AG04450 (cell line): ENCODE data around the gene PITPNB. TPM values are rescaled to one million over a fixed set of nuclear protein-coding genes. Genes with fewer than 3 reads are reported as not detected.

ENCODE experiments used
- CTCF ChIA-PET: fragments of 300-600, 350-600 bp; formaldehyde crosslinking; extraction: SDS; loops from one replicate; lab custom pipeline; 2022; ENCODE audit warnings: antibody characterized with exemption, inconsistent platforms; lab: Charles Lee
- POLR2A ChIA-PET: fragments of 350-600 bp; formaldehyde crosslinking; extraction: SDS; loops from one replicate; lab custom pipeline; 2021; ENCODE audit warnings: antibody characterized with exemption, inconsistent platforms; lab: Yijun Ruan, JAX
- DNase-seq: peaks from one replicate; pipeline ENCODE4 v3.0.0-alpha.2; 2011; ENCODE audit warnings: low read depth, low spot score
- H3K27ac ChIP-seq: one replicate; pipeline ENCODE4 v1.5.1; 2012; ENCODE audit warnings: low read depth, low read length, control low read depth
- H3K27me3 ChIP-seq: one replicate; pipeline ENCODE4 v1.6.0; 2012; ENCODE audit warnings: low read length; ENCODE audit not compliant: control insufficient read depth, insufficient read depth
- H3K4me3 ChIP-seq: 2 replicates; pipeline ENCODE4 v1.5.1; 2011; ENCODE audit warnings: mild to moderate bottlenecking, low read depth, low read length, control low read depth
- H3K9me3 ChIP-seq: 2 replicates; pipeline ENCODE4 v1.5.1; 2012; ENCODE audit warnings: low read length; ENCODE audit not compliant: control insufficient read depth, insufficient read depth
- polyA plus RNA-seq: library from polyadenylated mRNA; depleted of rRNA; stranded (reverse); fragments of >200 nt; gene quantifications from 2 replicates; pipeline ENCODE4 v1.2.3, GENCODE V29; 2011
- TF ChIP-seq, protein P1 (sequence below): IDR thresholded peaks from 2 replicates; pipeline ENCODE4 v1.5.1; 2011; ENCODE audit warnings: low read depth, low read length, control low read depth, inconsistent platforms

The PITPNB gene
- polyA plus RNA-seq, 1 experiment, result 119 TPM

DNA sequence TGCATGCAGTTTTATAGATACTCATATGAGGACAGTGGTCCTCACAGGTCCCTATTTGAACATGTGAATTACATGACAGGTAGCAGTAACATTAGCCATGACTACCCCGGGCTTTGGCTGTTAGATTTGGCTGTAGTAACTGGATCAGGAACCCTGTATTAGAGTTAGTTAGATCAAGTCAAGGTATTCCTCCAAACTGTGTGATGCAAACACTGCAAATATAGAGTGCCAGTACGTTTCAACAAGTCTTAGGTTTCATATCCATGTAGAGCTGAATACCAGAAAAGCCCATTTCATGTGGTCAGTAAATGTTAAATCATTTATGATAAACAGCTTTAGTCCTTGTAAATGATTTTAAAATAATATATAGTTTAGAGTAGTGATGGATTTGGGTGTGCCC, 29.5 kb upstream of the PITPNB start:
- ChIA-PET POLR2A (no interaction called here), CTCF (no interaction called here)
- TF ChIP-seq, protein P1, sequence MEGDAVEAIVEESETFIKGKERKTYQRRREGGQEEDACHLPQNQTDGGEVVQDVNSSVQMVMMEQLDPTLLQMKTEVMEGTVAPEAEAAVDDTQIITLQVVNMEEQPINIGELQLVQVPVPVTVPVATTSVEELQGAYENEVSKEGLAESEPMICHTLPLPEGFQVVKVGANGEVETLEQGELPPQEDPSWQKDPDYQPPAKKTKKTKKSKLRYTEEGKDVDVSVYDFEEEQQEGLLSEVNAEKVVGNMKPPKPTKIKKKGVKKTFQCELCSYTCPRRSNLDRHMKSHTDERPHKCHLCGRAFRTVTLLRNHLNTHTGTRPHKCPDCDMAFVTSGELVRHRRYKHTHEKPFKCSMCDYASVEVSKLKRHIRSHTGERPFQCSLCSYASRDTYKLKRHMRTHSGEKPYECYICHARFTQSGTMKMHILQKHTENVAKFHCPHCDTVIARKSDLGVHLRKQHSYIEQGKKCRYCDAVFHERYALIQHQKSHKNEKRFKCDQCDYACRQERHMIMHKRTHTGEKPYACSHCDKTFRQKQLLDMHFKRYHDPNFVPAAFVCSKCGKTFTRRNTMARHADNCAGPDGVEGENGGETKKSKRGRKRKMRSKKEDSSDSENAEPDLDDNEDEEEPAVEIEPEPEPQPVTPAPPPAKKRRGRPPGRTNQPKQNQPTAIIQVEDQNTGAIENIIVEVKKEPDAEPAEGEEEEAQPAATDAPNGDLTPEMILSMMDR, result no peak
- H3K9me3 ChIP-seq, result no peaks in the 10 kb centered on the region
- H3K27ac ChIP-seq, result no peak overlapping the region
- H3K4me3 ChIP-seq, result no peak overlapping the region
- no peaks in the 10 kb centered on the region for H3K27me3 ChIP-seq
- no peak for DNase-seq

GRCh38 chr22:27947448-27947847, 28.4 kb upstream of the PITPNB start:
- ChIA-PET POLR2A (interaction anchor here (0.6 kb wide), 1 partner anchor 945 kb away, joined by 4 read pairs; no protein-coding TSS in a partner anchor), CTCF (no interaction called here)
- Histone ChIP-seq H3K27ac (no peak overlapping the region), H3K4me3 (no peak overlapping the region), H3K9me3 (no peaks in the 10 kb centered on the region), H3K27me3 (no peaks in the 10 kb centered on the region)
- no peak for DNase-seq
- TF ChIP-seq, protein P1, result no peak

GRCh38 chr22:27941143-27941542, 22.1 kb upstream of the PITPNB start:
- CTCF ChIA-PET, result no interaction called here
- POLR2A ChIA-PET, result no interaction called here
- Histone ChIP-seq H3K27me3 (no peaks in the 10 kb centered on the region), H3K9me3 (no peaks in the 10 kb centered on the region), H3K27ac (no peak overlapping the region), H3K4me3 (no peak overlapping the region)
- no peak for DNase-seq
- TF ChIP-seq, protein P1, result no peak

GRCh38 chr22:27937453-27937852, 18.4 kb upstream of the PITPNB start:
- H3K9me3 ChIP-seq, result no peaks in the 10 kb centered on the region
- ChIA-PET CTCF (interaction anchor here (1.9 kb wide), 1 partner anchor 50 kb away, joined by 5 read pairs; no protein-coding TSS in a partner anchor), POLR2A (no interaction called here)
- no peaks in the 10 kb centered on the region for H3K27me3 ChIP-seq
- H3K27ac ChIP-seq, result no peak overlapping the region
- DNase-seq, result no peak
- no peak overlapping the region for H3K4me3 ChIP-seq
- TF ChIP-seq, protein P1, result peak; percentile 26; the same call in 1 of the 2 replicates

- POLR2A ChIA-PET, result no interaction called here
- no peaks in the 10 kb centered on the region for H3K27me3 ChIP-seq
- CTCF ChIA-PET, result interaction anchor here (1.0 to 1.9 kb wide), 2 partner anchors 14 to 49 kb away, joined by 3 to 5 read pairs; no protein-coding TSS in a partner anchor
- TF ChIP-seq, protein P1, result no peak
- DNase-seq, result no peak
- no peaks in the 10 kb centered on the region for H3K9me3 ChIP-seq
- no peak overlapping the region for H3K4me3 ChIP-seq
- no peak overlapping the region for H3K27ac ChIP-seq
Measured at GRCh38 chr22:27935897-27936296, 16.8 kb upstream of the PITPNB start.
